Stomach (tissue), 19 donors: ENCODE data around the gene SLC7A10. TPM values are rescaled to one million over a fixed set of nuclear protein-coding genes. Genes with fewer than 3 reads are reported as not detected.
A peak's percentile ranks its signal among the peaks of the same experiment; 100 is the strongest.

ENCODE experiments used
- DNase-seq, 2 donors: peaks; one replicate each; pipeline versions ENCODE4 v3.0.0 to v3.0.0-alpha.2; 2013 to 2019
- H3K27ac ChIP-seq, 5 donors: fragments of 200-600 bp in 4 of 5; sonication (generic) in 4 of 5; one replicate each; pipeline ENCODE4 v1.5.1; 2013 to 2019; ENCODE audit warnings: mild to moderate bottlenecking in 1 of 5, moderate library complexity in 1 of 5
- H3K27me3 ChIP-seq, 3 donors: fragments of 200-600 bp; sonication (generic); one replicate each; pipeline ENCODE4 v1.5.1; 2017 to 2019; ENCODE audit warnings: mixed run types in 1 of 3
- H3K36me3 ChIP-seq, 4 donors: fragments of 200-600 bp; sonication (generic); 1 replicate in 3 of 4; 2 replicates in 1 of 4; pipeline ENCODE4 v1.5.1; 2016 to 2019
- H3K4me1 ChIP-seq, 4 donors: fragments of 200-600 bp; sonication (generic); one replicate each; pipeline ENCODE4 v1.5.1; 2016 to 2019
- H3K4me3 ChIP-seq, 4 donors: fragments of 200-600 bp; sonication (generic) in 3 of 4; one replicate each; pipeline ENCODE4 v1.5.1; 2016 to 2019; ENCODE audit warnings: mild to moderate bottlenecking in 1 of 4
- H3K9me3 ChIP-seq, 4 donors: fragments of 200-600 bp; sonication (generic); one replicate each; pipeline ENCODE4 v1.5.1; 2016 to 2019
- CTCF ChIP-seq, 7 experiments: fragments of 450-650 bp in 4 of 7; fragments of 200-600 bp in 3 of 7; sonication (generic) in 3 of 7; IDR thresholded peaks; one replicate each; pipeline ENCODE4 v1.5.1; 2016 to 2019; ENCODE audit warnings: antibody characterized with exemption in 7 of 7, control low read depth in 2 of 7, mild to moderate bottlenecking in 1 of 7
- EP300 ChIP-seq: sonication (generic); formaldehyde crosslinking; IDR thresholded peaks from one replicate; pipeline ENCODE4 v1.6.1; 2017; ENCODE audit warnings: antibody characterized with exemption
- POLR2A ChIP-seq, 4 donors: fragments of 450-650 bp; IDR thresholded peaks; one replicate each; pipeline ENCODE4 v1.6.1; 2016; ENCODE audit warnings: antibody characterized with exemption in 4 of 4, control low read depth in 2 of 4, mild to moderate bottlenecking in 1 of 4, moderate library complexity in 1 of 4
- POLR2AphosphoS5 ChIP-seq, 3 donors: sonication (generic); formaldehyde crosslinking; IDR thresholded peaks; one replicate each; pipeline ENCODE4 v1.6.1; 2016; ENCODE audit warnings: antibody characterized with exemption in 3 of 3
- WGBS, 5 donors: extraction: QIAGEN DNeasy Blood & Tissue Kit in 3 of 5; methylation state at CpG; one replicate each; pipeline versions ENCODE4 v1.1.5 to v1.1.7; 2013 to 2018; 5-methylcytosine and 5-hydroxymethylcytosine counted together
- intact Hi-C: fragments of 100-400 bp; cut with DNase I; formaldehyde crosslinking; loops from one replicate; pipeline ENCODE4 v1.15.1; 2023; ENCODE audit warnings: low total_unique reads
- long read RNA-seq, 10 donors: transcript quantifications; one replicate each; lab custom pipeline, GENCODE V29; 2026
- polyA plus RNA-seq, 3 donors: library from polyadenylated mRNA; stranded (reverse); fragments of 200-250 nt; gene quantifications; one replicate each; pipeline ENCODE4 v1.2.3, GENCODE V29; 2013
- total RNA-seq, 5 donors: library from RNA; depleted of rRNA; stranded (reverse); fragments of >200 nt; gene quantifications; one replicate each; pipeline versions ENCODE4 v1.1.0 to v1.2.3, GENCODE V29; 2014 to 2016
- donor health status: healthy with polysubstance abuse.
- donor health status: Bipolar disorder and iron deficiency.
- donor health status: healthy.

Gene SLC7A10
- total RNA-seq (under 1 TPM in 1 of 5 donors, not detected in 4; 0.73 TPM), polyA plus RNA-seq (not detected)
- long read RNA-seq, donor 1 = 0 reads
- long read RNA-seq, donor 2 = 0 reads
- long read RNA-seq, donor 3 = 0 reads
- long read RNA-seq, donor 4 = 0 reads
- long read RNA-seq, donor 5, partial matches to known transcripts = 0 of 2 reads
- long read RNA-seq, donor 5, other reads (novel, unspliced or antisense) = 0 of 2 reads
- long read RNA-seq, donor 6 = 0 reads
- long read RNA-seq, donor 7 = 0 reads
- long read RNA-seq, donor 8, partial matches to known transcripts = 0 of 1 reads
- long read RNA-seq, donor 8, other reads (novel, unspliced or antisense) = 0 of 1 reads
- long read RNA-seq, donor 9 = 0 reads
- long read RNA-seq, donor 10, partial matches to known transcripts = 0 of 1 reads
- long read RNA-seq, donor 10, other reads (novel, unspliced or antisense) = 0 of 1 reads

GRCh38 chr19:33225458-33225926, at the start of gene SLC7A10:
TSS of gene SLC7A10 (minus strand) at chr19:33225850. CDS start at chr19:33225703, 147 bp downstream.
- 0 to 13% (median 5%) methylated on average over 15 to 62 of the region's 62 CpGs for WGBS, 5 donors
- H3K27ac ChIP-seq = no peak within 1 kb of the TSS
- peak within 1 kb of the TSS; percentile 29 to 54 (median 40) for H3K4me3 ChIP-seq
- TF ChIP-seq CTCF (IDR thresholded peaks at IDR 0.05) (no peak), EP300 (no peak), POLR2A (IDR thresholded peaks at IDR 0.05) (no peak), POLR2AphosphoS5 (IDR thresholded peaks at IDR 0.05) (no peak)
- H3K4me1 ChIP-seq = peaks cover 8 to 25% (median 24%) of the 10 kb centered on the region in 4 donors
- no peaks in the 10 kb centered on the region for H3K36me3 ChIP-seq
- peak in 1 of 2 donors; percentile 55 for DNase-seq
- H3K9me3 ChIP-seq = peaks cover 9 to 31% (median 29%) of the 10 kb centered on the region in 4 donors
- intact Hi-C loops = no loop called here
- H3K27me3 ChIP-seq = peaks cover 9 to 90% (median 38%) of the 10 kb centered on the region in 3 donors

- no peaks in the 10 kb centered on the region for H3K9me3 ChIP-seq
- TF ChIP-seq EP300 (no peak), CTCF (IDR thresholded peaks at IDR 0.05) (no peak), POLR2A (IDR thresholded peaks at IDR 0.05) (no peak), POLR2AphosphoS5 (IDR thresholded peaks at IDR 0.05) (no peak)
- peaks cover 32 to 63% (median 56%) of the 10 kb centered on the region in 4 donors for H3K4me1 ChIP-seq
- DNase-seq = no peak
- intact Hi-C loops = no loop called here
- WGBS, 5 donors = 74 to 83% (median 79%) methylated on average over 13 to 17 of the region's 17 CpGs
- no peak overlapping the region for H3K4me3 ChIP-seq
- peak overlapping the region; percentile 58 to 89 (median 82) for H3K27ac ChIP-seq
- no peaks in the 10 kb centered on the region for H3K27me3 ChIP-seq
- H3K36me3 ChIP-seq = no peaks in the 10 kb centered on the region
Observed at GRCh38 chr19:33274663-33275558, 49.3 kb upstream of the SLC7A10 start.

- 20 to 42% (median 34%) methylated on average over 9 to 16 of the region's 16 CpGs for WGBS, 5 donors
- peak overlapping the region; percentile 58 to 89 (median 82) for H3K27ac ChIP-seq
- intact Hi-C loops = no loop called here
- no peak for TF ChIP-seq CTCF (IDR thresholded peaks at IDR 0.05)
- TF ChIP-seq POLR2AphosphoS5 (IDR thresholded peaks at IDR 0.05) = peak in 2 of 3 donors; percentile 13 to 39
- H3K9me3 ChIP-seq = no peaks in the 10 kb centered on the region
- H3K27me3 ChIP-seq = peaks cover 0 to 4% (median 0%) of the 10 kb centered on the region in 3 donors
- no peak overlapping the region for H3K4me3 ChIP-seq
- peak; percentile 73 to 91 for DNase-seq
- peaks cover 32 to 55% (median 49%) of the 10 kb centered on the region in 4 donors for H3K4me1 ChIP-seq
- H3K36me3 ChIP-seq = no peaks in the 10 kb centered on the region
Observed at GRCh38 chr19:33273881-33274662, 48.4 kb upstream of the SLC7A10 start.
